SK-N-MC (cell line): ENCODE data around the gene CDK4.
"Not testable (repeated sequence)": the region's sequence is repeated elsewhere in the genome, so short reads cannot be mapped to it uniquely, and the experiment has no call there.

ENCODE experiments used
- DNase-seq: peaks from one replicate; pipeline ENCODE4 v3.0.0-alpha.2; 2011; ENCODE audit warnings: low read depth, low spot score
- H3K27ac ChIP-seq: fragments of 200-600 bp; sonication (generic); 2 replicates; pipeline ENCODE4 v1.5.1; 2016; ENCODE audit warnings: mixed run types
- H3K36me3 ChIP-seq: fragments of 200-600 bp; sonication (generic); 2 replicates; pipeline ENCODE4 v1.6.1; 2017; ENCODE audit warnings: antibody characterized with exemption, low read length, mixed read lengths; ENCODE audit not compliant: insufficient read depth
- H3K4me3 ChIP-seq: fragments of 200-600 bp; sonication (generic); 2 replicates; pipeline ENCODE4 v1.5.1; 2016
- H3K9ac ChIP-seq: fragments of 200-600 bp; sonication (generic); 2 replicates; pipeline ENCODE4 v1.8.0; 2017; ENCODE audit warnings: mixed run types, mixed read lengths; ENCODE audit not compliant: insufficient read length
- H3K9me3 ChIP-seq: fragments of 200-600 bp; sonication (generic); 2 replicates; pipeline ENCODE4 v1.6.1; 2017; ENCODE audit warnings: low read depth, mild to moderate bottlenecking, antibody characterized with exemption, low read length, moderate library complexity, mixed read lengths
- EZH2 ChIP-seq: fragments of 200-600 bp; sonication (generic); IDR thresholded peaks from one replicate; pipeline ENCODE4 v1.6.1; 2017; ENCODE audit warnings: antibody characterized with exemption
- FOXP2 ChIP-seq: optimal IDR thresholded peaks from 2 replicates; pipeline ENCODE3; 2011; ENCODE audit warnings: mild to moderate bottlenecking, moderate library complexity; ENCODE audit not compliant: insufficient read depth; ENCODE audit errors: extremely low read length, control extremely low read depth
- POLR2AphosphoS5 ChIP-seq: IDR thresholded peaks from 2 replicates; pipeline ENCODE4 v1.6.1; 2012; ENCODE audit warnings: mild to moderate bottlenecking, low read depth, low read length, borderline replicate concordance

Gene CDK4

DNA sequence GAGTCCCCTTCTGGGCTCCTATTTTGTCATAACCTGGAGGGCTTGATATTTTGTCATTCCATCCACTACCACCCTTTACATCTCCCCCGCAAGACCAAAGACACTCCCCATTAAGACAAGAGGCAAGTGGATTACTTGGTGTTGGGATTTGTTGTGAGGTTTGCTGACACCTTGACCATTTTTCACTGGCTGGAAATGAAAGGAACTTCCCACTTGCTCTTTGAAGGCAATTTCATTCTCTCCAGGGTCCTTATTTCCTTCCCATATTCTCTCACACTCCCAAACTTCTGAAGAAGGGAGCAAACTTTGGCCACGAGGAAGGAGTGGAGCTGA, 28.5 kb downstream of the CDK4 start:
- Histone ChIP-seq H3K9ac (no peak overlapping the region), H3K4me3 (no peak overlapping the region), H3K36me3 (no peaks in the 10 kb centered on the region), H3K9me3 (no peaks in the 10 kb centered on the region), H3K27ac (no peak overlapping the region)
- TF ChIP-seq FOXP2: no peak
- no peak for TF ChIP-seq EZH2
- TF ChIP-seq POLR2AphosphoS5: no peak
- no peak for DNase-seq

DNA sequence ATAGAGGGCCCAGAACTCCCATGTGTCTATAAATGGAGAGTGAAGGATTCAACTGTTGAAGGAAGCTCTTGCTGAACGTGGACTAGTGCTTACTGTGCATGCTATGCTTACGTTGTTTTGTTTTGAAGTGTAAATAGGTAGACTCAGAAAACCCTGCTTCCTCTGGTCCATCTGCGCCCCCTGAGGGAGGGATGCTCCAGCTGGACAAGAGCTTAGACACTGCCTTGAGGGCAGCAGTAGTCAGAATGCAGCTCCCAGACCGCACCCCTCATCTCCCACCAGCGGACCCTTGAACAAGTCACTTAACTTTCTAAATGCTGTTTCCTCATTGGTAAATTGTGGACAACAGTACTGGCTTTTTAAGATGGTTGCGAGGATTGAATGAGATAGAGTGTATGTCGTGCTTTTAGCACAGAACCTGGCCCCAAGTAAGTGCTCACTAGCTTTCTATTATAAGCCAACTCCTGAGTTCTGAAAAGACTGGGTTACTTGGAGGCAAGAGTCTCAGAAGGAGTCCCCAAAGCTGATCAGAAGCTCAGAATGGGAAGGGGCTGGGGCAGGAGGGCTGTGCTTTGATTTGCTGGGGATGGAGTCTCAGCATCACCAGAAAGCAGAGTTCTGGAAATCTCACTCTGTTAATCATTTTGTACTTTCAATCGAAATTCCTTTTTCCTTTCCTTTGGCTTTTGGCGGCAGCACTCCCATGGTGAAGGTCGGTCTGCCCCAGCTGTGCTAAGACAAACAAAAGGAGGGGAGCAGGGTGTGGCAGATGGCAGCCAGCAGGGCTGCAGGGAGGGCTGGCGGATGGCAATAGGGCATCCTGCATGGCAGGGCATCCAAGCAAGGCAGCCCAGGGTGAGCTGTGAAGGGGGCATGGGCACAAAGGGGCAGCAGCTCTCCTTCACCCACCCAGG, 29.1 kb downstream of the CDK4 start:
- no peak for DNase-seq
- TF ChIP-seq POLR2AphosphoS5 (no peak; the same call in 1 of the 2 replicates), EZH2 (no peak), FOXP2 (no peak)
- H3K36me3 ChIP-seq: no peaks in the 10 kb centered on the region; the same call in 1 of the 2 replicates
- H3K9ac ChIP-seq: no peak overlapping the region
- H3K27ac ChIP-seq: no peak overlapping the region
- H3K9me3 ChIP-seq: no peaks in the 10 kb centered on the region
- no peak overlapping the region for H3K4me3 ChIP-seq

DNA sequence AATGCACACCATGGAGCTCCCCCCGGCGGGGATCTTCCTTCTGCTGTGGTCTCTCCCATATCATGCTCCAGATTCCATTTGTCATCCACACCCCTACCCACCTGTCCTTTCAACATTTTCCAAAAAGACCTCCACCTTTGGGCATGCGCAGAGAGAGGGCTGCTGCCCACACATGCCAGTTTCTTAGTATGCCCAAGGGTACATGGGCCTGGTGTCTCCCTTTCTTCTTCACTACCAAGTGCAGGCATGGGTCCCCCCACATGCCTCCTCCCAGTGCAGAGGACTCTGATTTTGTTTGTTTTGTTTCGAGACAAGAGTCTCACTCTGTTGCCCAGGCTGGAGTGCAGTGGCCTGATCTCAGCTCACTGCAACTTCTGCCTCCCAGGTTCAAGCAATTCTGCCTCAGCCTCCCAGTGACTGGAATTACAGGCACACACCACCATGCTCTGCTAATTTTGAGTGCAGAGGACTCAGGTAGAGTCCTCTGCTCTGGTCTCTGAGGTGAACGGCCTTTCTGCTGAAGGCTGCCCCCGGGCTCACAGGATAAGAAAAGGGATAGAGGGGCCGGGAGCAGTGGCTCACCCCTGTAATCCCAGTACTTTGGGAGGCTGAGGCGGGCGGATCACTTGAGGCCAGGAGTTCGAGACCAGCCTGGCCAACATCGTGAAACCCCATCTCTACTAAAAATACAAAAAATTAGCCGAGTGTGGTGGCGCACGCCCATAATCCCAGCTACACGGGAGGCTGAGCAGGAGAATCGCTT, 30.1 kb downstream of the CDK4 start:
- not testable (repeated sequence) for H3K36me3 ChIP-seq, H3K4me3 ChIP-seq, DNase-seq, H3K9ac ChIP-seq, H3K27ac ChIP-seq, H3K9me3 ChIP-seq

DNA sequence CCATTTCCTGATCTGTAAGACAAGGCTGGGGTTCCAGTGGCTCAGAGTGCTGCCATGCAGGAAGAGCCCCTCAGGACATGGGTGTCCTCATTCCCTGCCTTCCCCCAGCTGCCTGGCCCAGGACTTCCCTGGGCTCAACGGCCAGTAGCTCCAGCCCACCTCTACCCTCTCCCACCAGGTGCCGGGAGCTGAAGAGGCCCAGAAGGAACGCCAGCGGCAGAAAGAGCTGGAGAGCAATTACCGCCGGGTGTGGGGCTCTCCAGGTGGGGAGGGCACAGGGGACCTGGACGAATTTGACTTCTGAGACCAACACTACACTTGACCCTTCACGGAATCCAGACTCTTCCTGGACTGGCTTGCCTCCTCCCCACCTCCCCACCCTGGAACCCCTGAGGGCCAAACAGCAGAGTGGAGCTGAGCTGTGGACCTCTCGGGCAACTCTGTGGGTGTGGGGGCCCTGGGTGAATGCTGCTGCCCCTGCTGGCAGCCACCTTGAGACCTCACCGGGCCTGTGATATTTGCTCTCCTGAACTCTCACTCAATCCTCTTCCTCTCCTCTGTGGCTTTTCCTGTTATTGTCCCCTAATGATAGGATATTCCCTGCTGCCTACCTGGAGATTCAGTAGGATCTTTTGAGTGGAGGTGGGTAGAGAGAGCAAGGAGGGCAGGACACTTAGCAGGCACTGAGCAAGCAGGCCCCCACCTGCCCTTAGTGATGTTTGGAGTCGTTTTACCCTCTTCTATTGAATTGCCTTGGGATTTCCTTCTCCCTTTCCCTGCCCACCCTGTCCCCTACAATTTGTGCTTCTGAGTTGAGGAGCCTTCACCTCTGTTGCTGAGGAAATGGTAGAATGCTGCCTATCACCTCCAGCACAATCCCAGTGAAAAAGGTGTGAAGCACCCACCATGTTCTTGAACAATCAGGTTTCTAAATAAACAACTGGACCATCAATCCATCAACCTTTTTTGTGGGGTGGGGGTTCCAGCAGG, 31.2 kb downstream of the CDK4 start:
- no peak for DNase-seq
- H3K9me3 ChIP-seq: no peaks in the 10 kb centered on the region
- no peak overlapping the region for H3K4me3 ChIP-seq
- no peak overlapping the region for H3K9ac ChIP-seq
- TF ChIP-seq EZH2 (no peak), POLR2AphosphoS5 (no peak), FOXP2 (no peak)
- H3K36me3 ChIP-seq: peaks cover 4% of the 10 kb centered on the region; the same call in 1 of the 2 replicates
- H3K27ac ChIP-seq: no peak overlapping the region

DNA sequence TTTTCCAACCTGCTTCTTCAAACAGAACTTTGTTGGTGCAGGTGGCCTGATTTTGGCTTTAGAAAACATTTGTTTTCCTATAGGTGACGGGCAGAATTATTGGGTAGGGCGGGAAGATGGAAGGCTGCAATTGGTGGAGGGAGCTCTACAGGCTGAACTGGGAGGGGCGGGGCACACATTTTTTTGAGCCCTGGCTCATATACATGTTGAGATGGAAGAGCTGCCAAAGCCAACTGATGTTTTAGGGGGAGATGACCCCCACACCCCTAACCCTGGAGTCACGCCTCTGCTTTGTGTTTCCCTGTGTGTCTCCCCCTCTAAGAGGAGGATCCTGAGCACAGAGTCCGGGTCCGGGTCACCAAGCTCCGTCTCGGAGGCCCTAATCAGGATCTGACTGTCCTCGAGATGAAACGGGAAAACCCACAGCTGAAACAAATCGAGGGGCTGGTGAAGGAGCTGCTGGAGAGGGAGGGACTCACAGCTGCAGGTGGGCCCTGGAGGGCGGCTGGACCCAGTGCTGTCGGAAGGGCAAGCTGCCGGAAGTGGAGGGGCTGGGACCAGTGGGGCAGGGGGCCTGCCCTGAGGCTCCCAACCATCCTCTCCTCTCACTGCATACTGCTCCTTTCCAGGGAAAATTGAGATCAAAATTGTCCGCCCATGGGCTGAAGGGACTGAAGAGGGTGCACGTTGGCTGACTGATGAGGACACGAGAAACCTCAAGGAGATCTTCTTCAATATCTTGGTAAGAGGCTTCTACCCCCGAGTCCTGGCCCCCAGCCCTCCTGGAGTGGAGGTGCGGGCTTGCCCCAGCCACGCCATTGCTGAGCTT, 32.1 kb downstream of the CDK4 start:
- no peak for DNase-seq
- Histone ChIP-seq H3K36me3 (peaks cover 4% of the 10 kb centered on the region; the same call in 1 of the 2 replicates), H3K27ac (no peak overlapping the region), H3K9ac (no peak overlapping the region), H3K9me3 (no peaks in the 10 kb centered on the region), H3K4me3 (no peak overlapping the region)
- TF ChIP-seq POLR2AphosphoS5: no peak
- TF ChIP-seq FOXP2: no peak
- TF ChIP-seq EZH2: no peak

DNA sequence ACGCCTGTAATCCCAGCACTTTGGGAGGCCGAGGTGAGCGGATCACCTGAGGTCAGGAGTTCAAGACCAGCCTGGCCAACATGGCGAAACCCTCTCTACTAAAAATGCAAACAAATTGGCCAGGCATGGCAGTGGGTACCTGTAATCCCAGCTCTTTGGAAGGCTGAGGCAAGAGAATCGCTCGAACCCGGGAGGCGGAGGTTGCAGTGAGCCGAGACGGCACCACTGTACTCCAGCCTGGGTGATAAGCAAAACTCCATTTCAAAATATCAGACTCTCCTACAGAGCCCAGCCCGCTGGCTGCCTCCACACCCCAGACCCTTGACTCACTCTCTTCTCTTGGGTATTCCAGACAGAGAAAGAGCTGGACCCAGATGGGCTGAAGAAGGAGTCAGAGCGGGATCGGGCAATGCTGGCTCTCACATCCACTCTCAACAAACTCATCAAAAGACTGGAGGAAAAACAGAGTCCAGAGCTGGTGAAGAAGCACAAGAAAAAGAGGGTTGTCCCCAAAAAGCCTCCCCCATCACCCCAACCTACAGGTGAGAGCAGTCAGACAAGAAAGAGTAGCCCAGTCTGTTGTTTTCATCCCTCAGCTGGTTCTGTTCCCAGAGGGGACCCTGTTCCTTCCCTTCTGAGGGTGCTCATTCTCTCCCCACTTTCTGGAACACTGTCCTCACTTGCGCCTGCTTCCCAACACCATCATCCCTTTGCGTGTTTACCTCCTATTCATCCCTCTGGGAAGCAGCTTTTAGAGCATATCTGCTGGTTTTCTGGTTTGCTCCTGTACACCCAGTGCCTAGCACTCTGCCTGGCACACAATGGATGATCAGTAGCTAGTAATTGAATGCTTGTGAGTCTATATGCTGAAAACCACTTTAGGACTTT, 33.2 kb downstream of the CDK4 start:
- no peak overlapping the region for H3K9ac ChIP-seq
- peaks cover 4% of the 10 kb centered on the region; the same call in 1 of the 2 replicates for H3K36me3 ChIP-seq
- no peak for DNase-seq
- H3K9me3 ChIP-seq: no peaks in the 10 kb centered on the region
- no peak overlapping the region for H3K27ac ChIP-seq
- no peak overlapping the region for H3K4me3 ChIP-seq
- TF ChIP-seq EZH2 (no peak), POLR2AphosphoS5 (no peak), FOXP2 (no peak)
